ENCODE measurements around the gene PRPH2. TPM values are rescaled to one million over a fixed set of nuclear protein-coding genes. Genes with fewer than 3 reads are reported as not detected.

PRPH2 gene
- total RNA-seq, 4 donors from 2014 or later = 0.31 to 2.1 (median 1.3) TPM

DNA sequence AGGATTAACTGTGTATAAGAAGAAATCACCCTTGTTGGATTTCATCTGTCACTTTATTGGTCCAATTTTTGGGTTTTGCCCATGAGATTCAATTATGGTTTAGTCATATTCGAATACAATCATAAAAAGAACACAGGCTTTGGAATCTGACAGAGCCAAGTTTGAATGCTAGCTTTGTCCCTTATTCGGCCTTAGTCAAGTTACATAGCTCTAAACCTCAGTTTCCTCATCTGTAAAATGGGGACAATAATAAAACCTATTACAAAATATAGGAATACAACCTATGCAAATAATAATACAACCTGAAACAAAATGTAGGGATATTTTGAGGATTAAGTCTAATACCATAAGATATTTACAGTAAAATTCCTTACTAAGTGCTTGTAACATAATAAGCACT is 57.7 kb downstream of the PRPH2 start:
- Histone ChIP-seq H3K4me3 (no peak overlapping the region), H3K27me3 (no peaks in the 10 kb centered on the region), H3K27ac (no peak overlapping the region), H3K36me3 (peaks cover 2 to 89% of the 10 kb centered on the region in 2 donors), H3K4me1 (peaks cover 0 to 5% (median 0%) of the 10 kb centered on the region in 3 donors), H3K9me3 (no peaks in the 10 kb centered on the region)
- ATAC-seq = no peak
- WGBS, 2 donors (ENCODE audit: low coverage in 1 of 2) = 89% methylated on average over 2 of the region's 2 CpGs
- TF ChIP-seq, protein P1, sequence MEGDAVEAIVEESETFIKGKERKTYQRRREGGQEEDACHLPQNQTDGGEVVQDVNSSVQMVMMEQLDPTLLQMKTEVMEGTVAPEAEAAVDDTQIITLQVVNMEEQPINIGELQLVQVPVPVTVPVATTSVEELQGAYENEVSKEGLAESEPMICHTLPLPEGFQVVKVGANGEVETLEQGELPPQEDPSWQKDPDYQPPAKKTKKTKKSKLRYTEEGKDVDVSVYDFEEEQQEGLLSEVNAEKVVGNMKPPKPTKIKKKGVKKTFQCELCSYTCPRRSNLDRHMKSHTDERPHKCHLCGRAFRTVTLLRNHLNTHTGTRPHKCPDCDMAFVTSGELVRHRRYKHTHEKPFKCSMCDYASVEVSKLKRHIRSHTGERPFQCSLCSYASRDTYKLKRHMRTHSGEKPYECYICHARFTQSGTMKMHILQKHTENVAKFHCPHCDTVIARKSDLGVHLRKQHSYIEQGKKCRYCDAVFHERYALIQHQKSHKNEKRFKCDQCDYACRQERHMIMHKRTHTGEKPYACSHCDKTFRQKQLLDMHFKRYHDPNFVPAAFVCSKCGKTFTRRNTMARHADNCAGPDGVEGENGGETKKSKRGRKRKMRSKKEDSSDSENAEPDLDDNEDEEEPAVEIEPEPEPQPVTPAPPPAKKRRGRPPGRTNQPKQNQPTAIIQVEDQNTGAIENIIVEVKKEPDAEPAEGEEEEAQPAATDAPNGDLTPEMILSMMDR (IDR thresholded peaks at IDR 0.05) = no peak
- TF ChIP-seq POLR2A (IDR thresholded peaks at IDR 0.05) (no peak), POLR2AphosphoS5 (IDR thresholded peaks at IDR 0.05) (no peak), EP300 (IDR thresholded peaks at IDR 0.05) (no peak)

DNA sequence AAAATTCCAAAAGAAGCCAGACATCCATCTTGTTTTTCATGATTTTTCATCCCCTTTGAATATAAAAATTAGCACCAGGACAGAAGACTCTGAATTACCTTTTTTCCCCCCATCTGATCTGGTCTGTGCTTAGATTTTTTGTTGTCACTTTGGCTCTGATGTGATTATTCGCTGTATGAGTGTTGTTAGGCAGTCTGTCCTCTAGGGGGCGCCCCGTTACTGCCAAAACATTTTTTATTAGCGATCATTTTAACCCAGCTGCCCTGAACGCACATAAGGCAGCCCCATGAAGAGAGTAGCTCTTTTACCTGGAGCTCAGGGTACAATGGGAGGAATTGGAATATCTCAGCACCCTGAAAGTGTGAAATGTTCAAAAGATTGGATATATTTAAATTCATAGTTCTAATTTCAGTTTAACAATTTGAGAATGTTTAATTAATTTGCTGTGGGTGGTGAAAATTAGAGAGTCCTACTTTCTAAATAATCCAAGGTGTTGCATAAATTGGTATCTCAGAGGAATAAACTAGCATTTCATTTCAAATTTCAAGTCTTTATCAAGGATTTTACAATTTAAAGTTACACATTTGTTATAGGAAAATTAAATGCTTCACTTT is 60.8 kb downstream of the PRPH2 start:
- Histone ChIP-seq H3K36me3 (peaks cover 2 to 92% of the 10 kb centered on the region in 2 donors), H3K4me3 (no peak overlapping the region), H3K27me3 (no peaks in the 10 kb centered on the region), H3K4me1 (peaks cover 0 to 5% (median 0%) of the 10 kb centered on the region in 3 donors), H3K27ac (no peak overlapping the region), H3K9me3 (no peaks in the 10 kb centered on the region)
- TF ChIP-seq POLR2AphosphoS5 (IDR thresholded peaks at IDR 0.05) (no peak), EP300 (IDR thresholded peaks at IDR 0.05) (no peak), POLR2A (IDR thresholded peaks at IDR 0.05) (no peak)
- TF ChIP-seq, protein P1 (IDR thresholded peaks at IDR 0.05) = peak; percentile 88 to 93 (median 88)
- ATAC-seq = peak; percentile 72
- 0% methylated on average over 5 of the region's 5 CpGs for WGBS, 2 donors (ENCODE audit: low coverage in 1 of 2)

DNA sequence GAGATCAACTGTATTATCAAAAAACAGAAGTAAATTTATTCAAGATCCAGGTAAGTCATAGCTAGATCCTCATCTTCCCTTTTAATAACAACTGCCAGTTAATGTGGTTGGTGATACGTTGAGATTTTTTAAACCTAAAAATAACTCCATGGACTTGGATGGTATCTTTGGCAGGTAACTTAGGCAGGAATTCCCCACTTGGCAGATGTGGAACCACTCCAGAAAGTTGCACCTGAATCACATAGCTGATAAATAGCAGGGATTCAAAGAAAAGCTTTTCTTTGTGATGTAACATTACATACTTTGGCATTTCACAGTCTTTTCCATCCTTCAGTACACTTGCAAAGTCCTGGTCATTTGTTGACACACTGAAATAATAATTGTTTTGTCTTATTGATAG is 62.6 kb downstream of the PRPH2 start:
- peaks cover 2 to 92% of the 10 kb centered on the region in 2 donors for H3K36me3 ChIP-seq
- H3K27me3 ChIP-seq = no peaks in the 10 kb centered on the region
- TF ChIP-seq, protein P1 (IDR thresholded peaks at IDR 0.05) = no peak
- TF ChIP-seq POLR2AphosphoS5 (IDR thresholded peaks at IDR 0.05) (no peak), EP300 (IDR thresholded peaks at IDR 0.05) (no peak), POLR2A (IDR thresholded peaks at IDR 0.05) (no peak)
- 24 to 33% methylated on average over 1 of the region's 1 CpG for WGBS, 2 donors (ENCODE audit: low coverage in 1 of 2)
- no peaks in the 10 kb centered on the region for H3K9me3 ChIP-seq
- no peak overlapping the region for H3K27ac ChIP-seq
- H3K4me3 ChIP-seq = no peak overlapping the region
- no peak for ATAC-seq
- peaks cover 0 to 5% (median 0%) of the 10 kb centered on the region in 3 donors for H3K4me1 ChIP-seq

- H3K27ac ChIP-seq = no peak overlapping the region
- no peak overlapping the region for H3K4me3 ChIP-seq
- peaks cover 2 to 100% of the 10 kb centered on the region in 2 donors for H3K36me3 ChIP-seq
- no peaks in the 10 kb centered on the region for H3K9me3 ChIP-seq
- H3K4me1 ChIP-seq = no peaks in the 10 kb centered on the region
- WGBS, 2 donors (ENCODE audit: low coverage in 1 of 2) = 53 to 94% methylated on average over 2 to 3 of the region's 5 CpGs
- ATAC-seq = no peak
- no peaks in the 10 kb centered on the region for H3K27me3 ChIP-seq
- TF ChIP-seq, protein P1 (IDR thresholded peaks at IDR 0.05) = no peak
- TF ChIP-seq POLR2A (IDR thresholded peaks at IDR 0.05) = no peak
- TF ChIP-seq EP300 (IDR thresholded peaks at IDR 0.05) = no peak
- no peak for TF ChIP-seq POLR2AphosphoS5 (IDR thresholded peaks at IDR 0.05)
Observed at GRCh38 chr6:42653851-42654250, 68.5 kb downstream of the PRPH2 start.

Measured in gastroesophageal sphincter (tissue), 4 donors.